Effector memory CD8-positive, alpha-beta T cell (primary cell): ENCODE results near the gene GALNT2.

Experiments used
- ATAC-seq: fragments of 150-1000 bp; cut with Tn5 transposase; replicated peaks from 2 replicates; pipeline ENCODE4 v1.10.0; 2021; ENCODE audit warnings: mild to moderate bottlenecking, moderate library complexity
- DNase-seq, 3 experiments: peaks; one replicate each; pipeline ENCODE4 v3.0.0; 2021
- H3K27ac Mint-ChIP-seq, 2 donors: one replicate each; pipeline ENCODE4 v1.8.0; 2022; ENCODE audit warnings: mild to moderate bottlenecking in 2 of 2, mixed read lengths in 2 of 2, moderate library complexity in 2 of 2
- H3K27me3 Mint-ChIP-seq, 2 donors: one replicate each; pipeline ENCODE4 v1.8.0; 2022; ENCODE audit warnings: mixed read lengths in 2 of 2
- H3K36me3 Mint-ChIP-seq: one replicate; pipeline ENCODE4 v1.8.0; 2022; ENCODE audit warnings: mild to moderate bottlenecking, moderate library complexity, mixed read lengths; ENCODE audit not compliant: insufficient read depth
- H3K4me1 Mint-ChIP-seq, 2 donors: one replicate each; pipeline ENCODE4 v1.8.0; 2022; ENCODE audit warnings: low read depth in 2 of 2, mixed read lengths in 2 of 2
- H3K4me3 Mint-ChIP-seq, 2 donors: one replicate each; pipeline ENCODE4 v1.8.0; 2022; ENCODE audit warnings: mild to moderate bottlenecking in 2 of 2, mixed read lengths in 2 of 2, moderate library complexity in 2 of 2
- H3K9me3 Mint-ChIP-seq, 2 donors: one replicate each; pipeline ENCODE4 v1.8.0; 2022; ENCODE audit warnings: mixed read lengths in 2 of 2

GALNT2 gene

GRCh38 chr1:230191079-230191804 lies 124.2 kb downstream of the GALNT2 start:
- Mint-ChIP-seq H3K36me3 (peaks cover 4% of the 10 kb centered on the region), H3K27me3 (no peaks in the 10 kb centered on the region), H3K27ac (no peak overlapping the region), H3K4me3 (no peak overlapping the region), H3K4me1 (peaks cover 22 to 23% of the 10 kb centered on the region in 2 donors), H3K9me3 (no peaks in the 10 kb centered on the region)
- no peak for ATAC-seq
- DNase-seq, result no peak

- H3K4me1 Mint-ChIP-seq, result peaks cover 15 to 19% of the 10 kb centered on the region in 2 donors
- no peaks in the 10 kb centered on the region for H3K27me3 Mint-ChIP-seq
- ATAC-seq, result no peak
- H3K27ac Mint-ChIP-seq, result no peak overlapping the region
- H3K4me3 Mint-ChIP-seq, result no peak overlapping the region
- H3K36me3 Mint-ChIP-seq, result peaks cover 4% of the 10 kb centered on the region
- H3K9me3 Mint-ChIP-seq, result no peaks in the 10 kb centered on the region
- no peak for DNase-seq
Measured at GRCh38 chr1:230191855-230192254, 124.8 kb downstream of the GALNT2 start.

GRCh38 chr1:230194525-230194924 lies 127.5 kb downstream of the GALNT2 start:
- Mint-ChIP-seq H3K27ac (no peak overlapping the region), H3K36me3 (peaks cover 4% of the 10 kb centered on the region), H3K27me3 (no peaks in the 10 kb centered on the region), H3K4me1 (peaks cover 10 to 17% of the 10 kb centered on the region in 2 donors), H3K4me3 (no peak overlapping the region), H3K9me3 (no peaks in the 10 kb centered on the region)
- DNase-seq (no peak), ATAC-seq (no peak)

GRCh38 chr1:230195199-230195598 lies 128.2 kb downstream of the GALNT2 start:
- Mint-ChIP-seq H3K36me3 (peaks cover 4% of the 10 kb centered on the region), H3K4me3 (no peak overlapping the region), H3K9me3 (no peaks in the 10 kb centered on the region), H3K4me1 (peaks cover 10 to 17% of the 10 kb centered on the region in 2 donors), H3K27ac (peak overlapping the region in 1 of 2 donors; percentile 9), H3K27me3 (no peaks in the 10 kb centered on the region)
- ATAC-seq, result no peak
- no peak for DNase-seq

- peaks cover 4% of the 10 kb centered on the region for H3K36me3 Mint-ChIP-seq
- no peaks in the 10 kb centered on the region for H3K9me3 Mint-ChIP-seq
- H3K27ac Mint-ChIP-seq, result peak overlapping the region in 1 of 2 donors; percentile 81
Measured at GRCh38 chr1:230196077-230196476, 129.0 kb downstream of the GALNT2 start.

GRCh38 chr1:230197644-230198567 lies 130.9 kb downstream of the GALNT2 start:
- Mint-ChIP-seq H3K9me3 (no peaks in the 10 kb centered on the region), H3K4me3 (no peak overlapping the region), H3K4me1 (peaks cover 15 to 21% of the 10 kb centered on the region in 2 donors), H3K27ac (no peak overlapping the region), H3K27me3 (no peaks in the 10 kb centered on the region), H3K36me3 (peaks cover 4% of the 10 kb centered on the region)
- DNase-seq (no peak), ATAC-seq (no peak)

More at GRCh38 chr1:230196077-230196476, 129.0 kb downstream of the GALNT2 start:
- DNase-seq (no peak), ATAC-seq (no peak)
- Mint-ChIP-seq H3K27me3 (no peaks in the 10 kb centered on the region), H3K4me1 (peaks cover 10 to 21% of the 10 kb centered on the region in 2 donors), H3K4me3 (no peak overlapping the region)

GRCh38 chr1:230199034-230199433 lies 132.0 kb downstream of the GALNT2 start:
- Mint-ChIP-seq H3K4me1 (peaks cover 15 to 21% of the 10 kb centered on the region in 2 donors), H3K27ac (no peak overlapping the region), H3K36me3 (peaks cover 2% of the 10 kb centered on the region), H3K9me3 (no peaks in the 10 kb centered on the region), H3K27me3 (no peaks in the 10 kb centered on the region), H3K4me3 (no peak overlapping the region)
- DNase-seq (no peak), ATAC-seq (no peak)

GRCh38 chr1:230199554-230199953 lies 132.5 kb downstream of the GALNT2 start:
- Mint-ChIP-seq H3K4me3 (no peak overlapping the region), H3K4me1 (peaks cover 14 to 19% of the 10 kb centered on the region in 2 donors), H3K9me3 (no peaks in the 10 kb centered on the region), H3K36me3 (peaks cover 8% of the 10 kb centered on the region), H3K27ac (no peak overlapping the region), H3K27me3 (no peaks in the 10 kb centered on the region)
- DNase-seq, result no peak
- no peak for ATAC-seq

GRCh38 chr1:230200276-230200675 lies 133.2 kb downstream of the GALNT2 start:
- Mint-ChIP-seq H3K27ac (no peak overlapping the region), H3K27me3 (no peaks in the 10 kb centered on the region), H3K4me3 (no peak overlapping the region), H3K4me1 (peaks cover 7 to 12% of the 10 kb centered on the region in 2 donors), H3K9me3 (no peaks in the 10 kb centered on the region), H3K36me3 (peaks cover 11% of the 10 kb centered on the region)
- DNase-seq, result no peak
- ATAC-seq, result no peak

- DNase-seq (no peak), ATAC-seq (no peak)
- Mint-ChIP-seq H3K9me3 (no peaks in the 10 kb centered on the region), H3K4me3 (no peak overlapping the region), H3K27me3 (no peaks in the 10 kb centered on the region), H3K4me1 (peaks cover 5 to 12% of the 10 kb centered on the region in 2 donors), H3K36me3 (peaks cover 11% of the 10 kb centered on the region), H3K27ac (peak overlapping the region in 1 of 2 donors; percentile 36)
Measured at GRCh38 chr1:230201445-230201844, 134.4 kb downstream of the GALNT2 start.

- ATAC-seq, result no peak
- H3K9me3 Mint-ChIP-seq, result no peaks in the 10 kb centered on the region
- H3K27ac Mint-ChIP-seq, result no peak overlapping the region
- DNase-seq, result no peak
- H3K4me3 Mint-ChIP-seq, result no peak overlapping the region
- H3K27me3 Mint-ChIP-seq, result no peaks in the 10 kb centered on the region
- H3K36me3 Mint-ChIP-seq, result peaks cover 14% of the 10 kb centered on the region
- peaks cover 23% of the 10 kb centered on the region in 2 donors for H3K4me1 Mint-ChIP-seq
Measured at GRCh38 chr1:230204842-230205241, 137.8 kb downstream of the GALNT2 start.

- Mint-ChIP-seq H3K4me1 (peaks cover 23 to 28% of the 10 kb centered on the region in 2 donors), H3K4me3 (no peak overlapping the region), H3K27me3 (no peaks in the 10 kb centered on the region), H3K27ac (no peak overlapping the region), H3K9me3 (no peaks in the 10 kb centered on the region), H3K36me3 (peaks cover 14% of the 10 kb centered on the region)
- ATAC-seq, result no peak
- no peak for DNase-seq
Measured at GRCh38 chr1:230205719-230206198, 138.7 kb downstream of the GALNT2 start.

- DNase-seq, result no peak
- no peak overlapping the region for H3K4me3 Mint-ChIP-seq
- no peaks in the 10 kb centered on the region for H3K27me3 Mint-ChIP-seq
- H3K27ac Mint-ChIP-seq, result no peak overlapping the region
- peaks cover 22 to 30% of the 10 kb centered on the region in 2 donors for H3K4me1 Mint-ChIP-seq
- ATAC-seq, result no peak
- H3K9me3 Mint-ChIP-seq, result no peaks in the 10 kb centered on the region
- peaks cover 14% of the 10 kb centered on the region for H3K36me3 Mint-ChIP-seq
Measured at GRCh38 chr1:230206207-230206606, 139.2 kb downstream of the GALNT2 start.
